Hepatic stellate cell (primary cell): ENCODE results near the gene LRMDA.

Experiments used
- DNase-seq: peaks from one replicate; pipeline ENCODE4 v3.0.0; 2011; ENCODE audit warnings: low spot score

The LRMDA gene

DNA sequence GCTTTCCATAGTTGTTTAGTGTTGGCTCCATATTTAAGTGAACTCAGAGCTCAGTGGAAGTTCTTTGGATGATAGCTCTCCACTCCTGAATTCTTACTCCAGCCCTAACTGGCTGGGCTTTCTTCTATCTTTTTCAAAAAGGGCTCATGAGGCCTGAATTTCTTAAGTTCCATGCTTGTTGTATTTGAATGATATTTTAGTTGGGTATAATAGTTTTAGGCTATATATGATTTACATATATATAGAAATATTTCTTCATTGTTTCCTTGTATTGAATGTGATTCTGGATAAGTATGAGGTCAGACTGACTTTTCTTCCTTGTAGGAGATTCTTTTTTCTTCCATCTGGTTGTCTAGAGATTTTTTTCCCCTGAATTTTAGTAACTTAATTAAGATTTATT is 843.5 kb downstream of the LRMDA start:
- no peak for DNase-seq

GRCh38 chr10:76278811-76279460 is 847.5 kb downstream of the LRMDA start:
- no peak for DNase-seq

DNA sequence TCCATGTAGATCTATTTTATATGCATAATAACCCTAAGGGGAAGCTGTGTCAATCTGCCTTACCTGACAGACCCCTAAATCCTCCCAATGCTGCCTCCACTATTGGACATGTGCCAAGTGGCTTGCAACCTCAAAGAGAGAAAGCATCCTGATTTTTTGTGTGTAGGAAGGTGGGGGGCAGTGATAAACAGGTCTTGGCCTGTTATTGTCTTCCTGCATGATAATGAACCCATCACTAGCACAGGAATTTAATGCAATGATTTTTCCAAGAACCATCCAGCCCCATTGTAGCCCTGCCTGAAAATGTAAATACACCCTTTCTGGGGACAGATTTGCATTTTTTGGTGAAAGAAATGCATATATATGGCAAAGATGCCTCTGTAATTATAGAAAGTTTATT is 850.2 kb downstream of the LRMDA start:
- no peak for DNase-seq

DNA sequence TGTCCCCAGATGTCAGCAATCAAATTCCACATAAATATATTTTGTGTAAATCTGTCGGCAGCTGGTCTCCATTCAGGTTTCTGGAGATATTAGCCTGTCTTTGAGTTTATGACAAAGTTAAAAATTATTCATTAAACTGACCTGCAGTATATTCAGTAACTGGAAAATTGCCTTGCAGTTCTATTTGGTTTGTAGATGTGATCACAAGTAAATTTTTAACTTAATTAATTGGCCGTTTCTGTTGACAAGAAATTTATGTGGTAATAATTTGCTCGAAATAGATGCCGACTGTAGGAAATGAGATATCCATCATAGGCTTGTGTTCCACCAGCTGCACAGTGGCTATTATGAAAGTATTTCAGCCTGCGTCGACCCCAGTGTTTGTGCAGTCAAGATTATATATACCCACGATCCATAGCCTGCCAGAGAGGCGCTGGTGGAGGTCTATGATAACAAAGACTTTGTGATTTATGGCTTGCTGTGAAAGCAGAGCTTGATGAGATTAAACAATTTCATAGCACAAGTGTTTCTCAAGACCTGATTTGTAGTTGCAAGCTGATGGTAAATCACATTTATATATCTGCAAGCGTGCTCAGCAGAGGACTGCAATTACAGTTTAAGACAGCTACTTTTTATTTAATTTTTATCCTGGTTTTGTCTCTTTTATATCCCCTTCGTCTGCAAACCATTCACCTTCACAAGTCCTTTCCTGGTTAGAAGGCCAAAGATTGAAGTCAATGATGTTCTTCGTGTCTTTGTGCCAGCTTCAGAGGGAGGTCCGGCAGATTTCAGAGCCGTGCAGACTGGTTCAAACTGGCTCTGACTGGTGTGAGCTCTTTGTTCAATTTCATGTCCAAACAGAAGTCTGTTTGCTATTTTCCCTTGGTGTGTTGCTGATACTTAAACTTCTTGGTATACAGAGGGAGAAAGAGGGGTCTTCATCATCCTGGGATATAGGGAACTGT is 850.9 kb downstream of the LRMDA start:
- DNase-seq: no peak

DNA sequence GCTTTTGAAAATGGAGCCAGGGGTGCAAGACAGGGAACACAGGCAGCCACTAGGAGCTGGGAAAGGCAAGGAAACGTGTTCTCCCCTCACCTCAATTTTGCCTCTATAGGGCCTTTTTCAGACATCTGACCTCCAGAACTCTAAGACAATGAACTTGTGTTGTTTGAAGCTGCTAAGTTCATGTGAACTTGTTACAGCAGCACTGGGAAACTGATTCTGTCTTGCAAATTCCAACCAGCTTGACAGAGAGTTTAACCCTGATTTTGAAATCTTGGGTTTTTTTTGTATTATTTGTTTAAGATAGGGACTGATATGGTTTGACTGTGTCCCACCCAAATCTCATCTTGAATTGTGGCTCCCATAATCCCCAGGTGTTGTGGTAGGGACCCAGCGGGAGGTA is 852.9 kb downstream of the LRMDA start:
- no peak for DNase-seq

DNA sequence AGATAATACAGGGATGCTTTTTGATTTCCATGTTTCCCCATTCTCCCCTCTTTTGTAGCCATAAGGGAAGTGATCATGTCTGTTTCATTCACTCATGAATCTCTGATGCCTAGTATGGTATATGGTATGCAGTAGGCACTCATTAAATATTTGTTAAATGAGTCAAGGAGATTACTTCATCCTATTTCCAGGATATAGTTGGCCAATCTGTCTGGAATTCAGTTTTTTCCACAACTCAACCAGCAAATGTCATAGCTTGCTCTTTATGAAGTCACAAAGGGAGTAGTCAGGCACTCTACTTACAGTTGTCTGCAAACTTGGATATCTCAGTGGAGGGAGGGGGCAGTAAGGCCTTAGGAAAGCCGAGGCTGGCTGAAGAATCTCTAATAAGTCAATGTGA is 853.6 kb downstream of the LRMDA start:
- peak; percentile 26 for DNase-seq

DNA sequence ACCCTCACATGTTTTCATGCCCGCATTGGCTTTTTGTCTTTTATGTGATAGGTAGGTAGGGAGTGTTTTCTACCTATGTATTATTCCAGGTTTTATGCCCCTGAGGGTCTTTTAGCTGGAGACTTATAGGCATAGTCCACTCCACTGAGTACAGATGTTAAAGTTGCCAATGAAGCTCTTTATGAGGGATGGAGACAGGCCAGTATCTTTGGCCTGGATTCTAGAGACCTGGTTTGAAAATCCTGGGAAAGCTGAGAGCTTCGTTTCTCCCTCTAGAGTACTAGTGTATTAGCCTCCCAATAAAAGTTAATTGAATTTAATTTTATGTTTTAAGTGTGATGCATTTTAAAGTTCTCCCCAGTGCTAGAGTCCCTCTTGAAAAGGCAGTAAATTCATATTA is 854.1 kb downstream of the LRMDA start:
- DNase-seq: no peak

DNA sequence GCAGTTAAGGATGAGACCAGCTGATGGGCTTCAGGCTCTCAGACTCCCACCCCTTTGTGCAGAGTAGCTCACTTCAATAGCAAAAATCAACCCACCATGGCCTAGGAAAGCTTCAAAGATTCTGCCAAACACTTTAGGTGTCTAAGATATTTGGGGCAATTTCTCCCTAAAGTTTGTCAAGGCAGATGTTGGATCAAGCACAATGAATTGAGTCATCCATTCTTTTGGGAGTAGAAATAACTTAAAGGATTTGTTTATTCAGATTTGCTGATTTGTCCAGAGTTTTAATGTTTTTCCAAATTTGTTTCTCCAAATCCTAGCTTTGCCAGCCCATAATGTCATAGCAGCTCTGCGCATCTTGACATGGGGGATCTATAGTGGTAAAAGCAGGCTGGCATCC is 855.1 kb downstream of the LRMDA start:
- DNase-seq: no peak

DNA sequence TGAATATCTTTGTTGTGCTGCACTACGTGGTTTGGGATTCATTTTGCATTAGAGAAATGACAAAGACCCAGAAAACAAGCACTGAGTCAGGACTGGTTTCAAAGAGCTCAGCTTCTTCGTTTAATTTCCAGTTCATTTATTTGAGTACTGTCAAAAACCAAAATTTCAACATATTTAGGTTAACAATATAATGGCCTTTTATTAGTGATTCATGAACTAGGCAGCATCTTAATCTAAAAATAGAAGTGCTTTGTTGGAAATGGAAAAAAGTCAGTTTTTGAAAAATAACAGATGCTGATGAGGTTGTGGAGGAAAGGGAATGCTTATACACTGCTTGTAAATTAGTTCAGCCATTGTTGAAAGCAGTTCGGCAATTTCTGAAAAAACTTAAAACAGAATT is 856.4 kb downstream of the LRMDA start:
- DNase-seq: no peak

DNA sequence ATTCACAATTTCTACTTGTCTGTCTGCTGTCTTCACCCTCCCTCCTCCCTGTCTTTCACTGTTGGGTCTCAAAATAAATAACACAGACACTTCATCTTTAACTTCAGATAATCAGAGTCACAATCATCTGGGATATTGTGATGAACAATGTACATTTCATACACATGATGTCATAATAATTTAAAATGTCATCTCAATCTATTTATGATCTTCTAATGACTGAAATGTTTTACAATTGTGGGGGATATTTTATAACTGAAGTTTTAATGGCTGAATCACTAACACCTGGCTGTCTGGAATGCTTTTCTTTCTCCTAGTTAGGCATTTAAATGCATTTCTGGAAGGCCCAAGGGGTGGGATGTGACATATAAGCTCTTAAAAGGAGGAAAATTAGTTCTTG is 859.8 kb downstream of the LRMDA start:
- no peak for DNase-seq

DNA sequence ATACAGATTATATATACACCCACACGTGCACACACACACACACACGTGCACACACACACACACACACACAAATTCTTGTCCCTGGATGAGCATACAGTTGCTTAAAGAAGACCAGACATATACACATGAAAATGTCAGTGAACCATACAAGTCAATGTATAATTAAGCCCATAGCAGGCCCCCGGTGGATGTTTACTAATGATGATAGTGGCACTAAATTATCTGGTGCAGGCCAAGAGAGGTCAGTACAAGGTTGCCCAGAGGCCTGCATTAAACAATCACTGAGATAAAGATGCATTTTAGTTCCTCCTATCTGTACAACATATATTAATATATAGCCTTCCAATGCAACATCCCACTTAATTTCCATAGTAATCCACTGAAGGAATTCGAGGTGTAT is 860.5 kb downstream of the LRMDA start:
- DNase-seq: no peak

GRCh38 chr10:76296957-76297356 is 865.5 kb downstream of the LRMDA start:
- no peak for DNase-seq

- no peak for DNase-seq
Observed at GRCh38 chr10:76297358-76297757, 865.9 kb downstream of the LRMDA start.

GRCh38 chr10:76297780-76298281 is 866.4 kb downstream of the LRMDA start:
- DNase-seq: no peak

GRCh38 chr10:76298329-76298728 is 866.9 kb downstream of the LRMDA start:
- no peak for DNase-seq

DNA sequence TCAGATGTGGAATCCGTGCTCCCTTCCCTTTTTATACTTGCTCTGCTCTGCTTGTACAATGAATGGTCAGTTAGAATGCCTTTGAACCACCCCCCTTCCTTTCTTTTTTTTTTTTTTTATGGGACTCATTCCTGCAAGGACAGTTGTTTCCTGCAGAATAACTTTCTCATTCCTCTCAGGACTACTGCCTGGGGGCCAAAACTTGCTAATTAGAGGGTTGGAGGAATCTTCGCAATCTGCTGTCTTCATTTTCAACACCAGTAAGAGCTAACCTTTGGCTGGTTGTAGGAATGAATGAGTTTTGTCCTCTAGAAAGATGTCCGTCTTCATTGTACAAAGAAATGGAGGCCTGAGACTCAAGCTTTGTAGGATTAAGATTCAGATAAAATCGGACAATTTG is 868.1 kb downstream of the LRMDA start:
- no peak for DNase-seq

- no peak for DNase-seq
Observed at GRCh38 chr10:76301211-76301610, 869.8 kb downstream of the LRMDA start.

GRCh38 chr10:76301950-76302349 is 870.5 kb downstream of the LRMDA start:
- DNase-seq: no peak

DNA sequence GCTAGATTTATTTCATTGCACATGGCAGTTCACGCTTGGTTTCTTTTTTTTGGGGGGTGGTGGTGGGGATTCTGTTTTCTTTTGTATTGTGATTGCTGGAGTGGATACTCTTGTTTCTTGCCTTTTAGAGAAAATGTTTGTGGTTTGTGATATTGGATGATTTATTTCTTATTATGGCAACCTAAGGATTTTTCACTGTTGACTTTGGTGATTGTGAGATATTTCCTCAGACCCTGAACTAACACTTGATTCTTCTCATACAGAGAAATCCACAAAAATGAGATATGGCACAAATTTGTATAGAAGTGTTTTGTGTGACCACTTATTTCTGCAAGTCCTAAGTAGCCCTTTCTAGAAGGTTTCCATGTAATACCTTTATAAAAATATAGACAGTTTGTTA is 871.1 kb downstream of the LRMDA start:
- no peak for DNase-seq

DNA sequence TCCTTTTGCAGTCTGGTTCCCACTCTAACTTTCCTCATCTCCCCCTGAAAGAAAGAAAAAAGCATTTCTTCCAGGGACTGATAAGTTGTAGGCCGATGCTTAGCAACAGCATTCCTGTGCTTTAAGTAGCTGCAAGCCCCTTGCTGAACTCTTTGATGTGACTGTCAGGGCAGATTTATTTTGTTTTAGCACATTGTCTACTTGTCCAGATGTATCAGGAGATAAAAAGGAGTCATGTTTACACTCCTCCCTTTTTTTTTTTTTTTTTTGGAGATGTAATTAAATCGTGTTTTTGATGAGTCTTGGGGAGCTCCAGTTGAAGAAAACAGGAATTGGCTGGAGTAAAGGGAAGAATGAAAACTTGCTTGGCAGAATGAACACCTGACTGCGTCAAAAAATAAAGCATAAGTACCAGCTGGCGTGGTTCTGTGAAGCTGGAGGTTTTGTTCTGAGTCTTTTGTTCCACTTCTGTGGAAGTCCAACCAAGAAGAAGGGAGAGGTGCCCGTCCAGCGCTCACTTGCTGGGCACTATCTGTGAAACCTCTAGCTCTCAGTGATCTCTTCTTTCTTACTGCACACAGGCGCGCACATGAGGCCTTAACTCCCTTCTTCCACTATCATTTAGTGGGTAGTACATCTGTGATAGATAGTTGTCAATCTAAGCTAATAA is 871.7 kb downstream of the LRMDA start:
- no peak for DNase-seq

GRCh38 chr10:76303682-76304316 is 872.4 kb downstream of the LRMDA start:
- DNase-seq: peak; percentile 58

DNA sequence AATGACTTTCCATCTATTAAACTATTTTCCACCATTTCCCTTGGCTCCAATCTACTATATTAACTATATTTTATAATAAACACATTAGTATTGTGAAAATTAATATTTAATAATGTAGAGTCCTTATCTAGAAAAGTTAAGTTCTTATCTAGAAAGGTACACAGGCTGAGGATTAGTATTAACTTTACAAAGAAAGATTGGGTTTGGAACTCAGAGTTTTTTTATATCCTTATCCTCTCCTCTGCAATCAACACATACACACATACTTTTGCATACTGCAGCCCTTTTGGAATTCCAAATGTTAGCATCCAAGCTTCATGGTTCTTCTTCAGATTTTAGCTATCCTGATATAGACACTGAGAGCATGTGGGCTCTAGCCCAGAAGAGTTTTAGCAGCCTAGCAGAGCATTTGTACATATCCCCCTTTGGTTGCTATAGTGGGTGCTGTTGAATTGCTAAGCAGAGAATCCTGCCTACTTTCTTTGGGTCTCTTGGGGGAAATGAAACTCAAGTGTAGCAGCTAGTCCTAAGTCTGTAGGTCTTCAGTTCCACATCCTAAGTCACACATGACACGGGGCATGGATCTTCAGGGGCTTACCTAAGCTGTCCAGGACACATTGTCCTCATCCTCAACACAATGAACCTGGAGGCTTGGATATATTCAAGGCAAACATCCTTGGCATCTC is 874.6 kb downstream of the LRMDA start:
- no peak for DNase-seq
